HG02970 (cell line): Measurements from ENCODE around the gene GLIS2.

Experiments
- ATAC-seq: cut with Tn5 transposase; IDR thresholded peaks from one replicate; pipeline ENCODE4 v1.9.1; 2021; ENCODE audit warnings: mild to moderate bottlenecking, moderate library complexity, moderate number of reproducible peaks; ENCODE audit not compliant: unreplicated experiment, low FRiP score

The GLIS2 gene

GRCh38 chr16:4315186-4316107, at the start of gene GLIS2:
TSS of gene GLIS2 (plus strand) at chr16:4316067. CDS start at chr16:4332281, 16,214 bp downstream.
- no peak for ATAC-seq

DNA sequence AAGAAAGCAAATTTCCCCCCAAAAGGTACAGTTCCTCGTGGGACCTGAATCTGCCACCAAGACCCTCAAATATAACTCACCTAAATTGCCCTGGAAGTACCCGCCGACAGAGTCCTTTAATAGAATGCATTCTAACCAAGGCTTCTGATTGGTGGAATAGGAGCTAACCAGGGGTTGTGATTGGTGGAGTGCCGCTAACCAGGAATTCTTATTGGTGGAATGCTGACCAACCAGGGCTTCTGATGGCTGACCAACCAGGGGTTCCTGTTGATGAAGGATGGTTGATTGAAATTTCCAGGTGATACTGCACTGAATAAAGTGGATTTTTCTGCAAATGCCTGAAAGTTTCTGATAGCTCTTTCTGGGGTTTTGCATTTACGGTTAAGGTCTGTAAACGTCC, 49.5 kb upstream of the GLIS2 start:
- ATAC-seq: no peak

DNA sequence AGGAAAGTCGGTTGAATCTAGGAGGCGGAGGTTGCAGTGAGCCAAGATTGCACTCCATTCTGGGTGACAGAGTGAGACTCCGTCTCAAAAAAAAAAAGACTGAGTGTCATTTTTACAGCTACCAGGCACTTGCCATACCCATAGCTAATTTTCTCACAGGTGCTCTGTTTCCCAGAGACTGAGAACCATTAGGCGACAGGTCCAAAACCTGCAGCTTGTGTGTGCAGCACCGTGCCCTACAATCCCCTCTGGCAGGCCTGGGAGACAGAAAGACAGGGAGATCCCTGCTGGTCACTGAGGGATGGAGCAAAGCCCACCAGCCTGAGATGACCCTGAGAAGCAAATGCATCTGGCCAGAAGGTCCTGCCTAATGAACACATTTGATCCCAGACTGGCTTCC, 45.8 kb upstream of the GLIS2 start:
- no peak for ATAC-seq

- ATAC-seq: no peak
These were observed 45.3 kb upstream of the GLIS2 start for GRCh38 chr16:4270595-4270994.

- ATAC-seq: peak; percentile 51
These were observed 44.4 kb upstream of the GLIS2 start for GRCh38 chr16:4271176-4272113.

DNA sequence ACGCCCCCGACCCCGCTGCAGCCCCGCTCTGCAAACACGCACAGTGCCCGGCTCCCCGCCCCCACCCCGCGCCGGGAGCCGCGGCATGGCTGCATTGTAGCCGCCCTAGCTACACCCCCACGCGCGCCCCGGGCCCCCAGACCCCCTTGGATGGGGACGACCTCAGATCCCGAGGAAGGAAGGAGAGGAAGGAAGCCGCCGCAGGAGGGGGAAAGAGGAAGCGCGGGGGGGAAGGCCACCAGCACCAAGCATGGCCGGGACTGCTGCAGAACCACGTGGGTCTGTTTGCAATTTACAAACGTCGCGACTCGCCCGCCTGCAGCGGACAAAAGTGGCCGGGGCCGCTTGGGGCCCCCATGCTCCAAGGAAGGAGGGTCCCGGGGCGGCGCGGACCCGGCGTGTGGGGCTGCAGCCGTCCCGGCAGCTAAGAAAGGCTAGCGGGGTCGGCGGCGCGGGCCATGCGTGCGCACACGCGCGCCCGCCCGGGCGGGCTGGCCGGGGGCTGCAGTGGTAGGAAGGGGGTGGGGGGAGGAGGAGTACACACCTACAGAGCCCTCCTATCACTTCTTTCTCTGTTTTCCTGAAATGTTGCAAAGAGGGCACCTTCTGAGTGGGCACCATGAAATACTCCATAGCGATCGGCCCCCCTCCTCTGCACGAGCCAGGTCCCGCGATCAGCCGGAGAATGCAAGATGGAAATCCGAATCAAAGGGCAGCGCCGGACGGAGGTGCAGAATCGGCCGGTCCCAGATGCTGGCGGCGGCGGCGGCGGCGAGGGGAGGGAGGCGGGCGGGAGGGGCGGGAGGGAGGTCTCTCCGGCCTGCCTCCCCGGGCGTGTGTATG, 43.5 kb upstream of the GLIS2 start:
- peak; percentile 11 for ATAC-seq

- ATAC-seq: no peak
These were observed 42.0 kb upstream of the GLIS2 start for GRCh38 chr16:4273858-4274311.

GRCh38 chr16:4275861-4276260, 40.0 kb upstream of the GLIS2 start:
- no peak for ATAC-seq

DNA sequence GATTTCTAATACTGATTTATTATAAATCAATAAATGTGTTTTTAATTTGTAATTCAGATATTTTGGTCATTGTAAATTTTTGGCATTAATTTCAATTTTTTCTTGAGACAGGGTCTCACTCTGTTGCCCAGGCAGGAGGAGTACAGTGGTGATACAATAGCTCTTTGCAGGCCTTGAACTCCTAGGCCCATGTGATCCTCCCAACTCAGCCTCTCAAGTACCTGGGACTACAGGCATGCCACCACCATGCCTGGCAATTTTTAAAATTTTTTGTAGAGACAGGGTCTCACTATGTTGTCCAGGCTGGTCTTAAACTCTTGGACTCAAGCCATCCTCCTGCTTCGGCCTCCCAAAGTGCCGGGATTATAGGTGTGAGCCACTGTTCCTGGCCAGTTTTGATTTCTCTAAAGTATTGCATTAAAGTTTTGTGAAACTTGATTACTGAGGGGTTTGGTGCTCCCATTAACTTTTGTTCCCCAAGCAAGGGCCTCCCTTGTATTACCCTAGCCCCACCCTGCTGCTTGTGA, 37.8 kb upstream of the GLIS2 start:
- ATAC-seq: no peak

GRCh38 chr16:4280625-4281024, 35.2 kb upstream of the GLIS2 start:
- no peak for ATAC-seq

- no peak for ATAC-seq
These were observed 32.4 kb upstream of the GLIS2 start for GRCh38 chr16:4283441-4283840.

GRCh38 chr16:4283939-4284338, 31.9 kb upstream of the GLIS2 start:
- no peak for ATAC-seq

DNA sequence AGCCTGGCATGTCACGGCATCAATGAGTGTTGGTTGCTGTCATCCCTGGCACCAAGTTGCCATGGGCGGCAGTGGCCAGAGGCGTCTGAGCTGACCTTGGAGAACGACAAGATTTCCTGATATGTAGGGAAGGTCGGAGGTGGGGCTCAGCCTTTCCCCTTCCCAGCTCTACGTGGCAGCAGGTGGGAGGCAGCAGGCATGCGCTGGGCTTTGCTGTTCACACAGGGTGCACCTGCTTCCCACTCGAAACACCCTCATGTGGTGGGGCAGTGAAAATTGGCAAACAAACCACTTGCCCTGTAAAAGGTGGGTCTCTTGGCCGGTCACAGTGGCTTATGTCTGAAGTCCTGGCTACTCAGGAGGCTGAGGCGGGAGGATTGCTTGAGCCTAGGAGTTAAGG, 30.7 kb upstream of the GLIS2 start:
- no peak for ATAC-seq

GRCh38 chr16:4288148-4288921, 27.5 kb upstream of the GLIS2 start:
- no peak for ATAC-seq

DNA sequence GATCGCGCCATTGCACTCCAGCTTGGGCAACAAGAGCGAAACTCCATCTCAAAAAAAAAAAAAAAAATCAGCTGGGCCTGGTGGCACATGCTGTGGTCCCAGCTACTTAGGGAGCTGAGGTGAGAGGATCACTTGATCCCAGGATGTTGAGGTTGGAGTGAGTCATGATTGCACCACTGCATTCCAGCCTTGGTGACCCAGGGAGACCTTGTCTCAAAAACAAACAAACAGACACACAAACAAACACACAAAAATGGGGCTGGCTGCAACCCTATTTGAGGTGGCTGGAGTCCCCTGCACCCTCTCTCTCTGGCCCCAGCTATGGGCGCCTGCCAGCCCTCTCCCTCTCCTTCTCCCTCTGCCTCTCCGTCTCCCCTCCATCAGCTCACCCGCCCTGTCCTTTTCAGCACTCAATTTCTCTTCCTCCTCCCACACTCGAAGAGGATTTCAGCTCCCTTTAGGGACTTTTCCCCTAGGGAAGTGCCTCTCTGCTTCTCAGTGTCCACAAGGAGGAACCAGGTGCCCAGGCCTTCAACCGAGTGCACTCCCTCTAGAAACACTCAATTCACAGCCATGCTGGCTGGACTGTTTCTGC, 25.5 kb upstream of the GLIS2 start:
- no peak for ATAC-seq

DNA sequence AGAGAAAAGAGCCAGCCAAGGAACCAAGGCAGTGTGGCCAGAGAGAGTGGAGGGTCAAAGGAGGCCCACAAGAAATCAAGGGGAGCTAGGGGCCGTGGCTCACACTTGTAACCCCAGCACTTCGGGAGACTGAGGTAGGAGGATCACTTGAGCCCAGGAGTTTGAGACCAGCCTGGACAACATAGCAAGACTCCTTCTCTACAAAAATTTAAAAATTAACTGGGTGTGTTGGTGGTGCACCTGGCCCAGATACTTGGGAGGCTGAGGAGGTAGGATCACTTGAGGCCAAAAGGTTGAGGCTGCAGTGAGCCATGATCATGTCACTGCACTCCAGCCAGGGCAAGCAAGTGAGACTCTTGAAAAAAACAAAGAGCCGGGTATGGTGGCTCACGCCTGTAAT, 24.2 kb upstream of the GLIS2 start:
- no peak for ATAC-seq

DNA sequence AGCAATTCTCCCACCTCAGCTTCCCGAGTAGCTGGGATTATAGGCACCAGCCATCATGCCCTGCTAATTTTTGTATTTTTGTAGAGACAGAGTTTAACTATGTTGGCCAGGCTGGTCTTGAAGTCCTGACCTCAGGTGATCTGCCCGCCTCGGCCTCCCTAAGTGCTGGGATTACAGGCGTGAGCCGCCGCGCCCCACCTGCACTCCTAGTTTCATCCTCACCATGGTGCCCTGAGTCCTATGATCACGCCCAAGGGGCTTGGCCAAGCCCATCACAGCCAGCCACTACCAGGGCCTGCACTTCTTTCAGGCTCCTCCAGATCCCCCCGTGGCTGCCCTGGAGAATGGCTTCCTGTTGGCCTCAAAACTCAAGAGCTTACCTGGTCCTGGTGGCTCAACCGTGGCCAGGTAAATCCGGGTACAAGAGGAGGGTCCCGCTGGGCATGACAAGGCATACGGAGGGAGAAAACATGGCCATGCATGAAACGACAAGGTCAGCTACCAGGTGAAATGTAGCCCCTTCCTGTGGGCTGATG, 22.6 kb upstream of the GLIS2 start:
- ATAC-seq: no peak

DNA sequence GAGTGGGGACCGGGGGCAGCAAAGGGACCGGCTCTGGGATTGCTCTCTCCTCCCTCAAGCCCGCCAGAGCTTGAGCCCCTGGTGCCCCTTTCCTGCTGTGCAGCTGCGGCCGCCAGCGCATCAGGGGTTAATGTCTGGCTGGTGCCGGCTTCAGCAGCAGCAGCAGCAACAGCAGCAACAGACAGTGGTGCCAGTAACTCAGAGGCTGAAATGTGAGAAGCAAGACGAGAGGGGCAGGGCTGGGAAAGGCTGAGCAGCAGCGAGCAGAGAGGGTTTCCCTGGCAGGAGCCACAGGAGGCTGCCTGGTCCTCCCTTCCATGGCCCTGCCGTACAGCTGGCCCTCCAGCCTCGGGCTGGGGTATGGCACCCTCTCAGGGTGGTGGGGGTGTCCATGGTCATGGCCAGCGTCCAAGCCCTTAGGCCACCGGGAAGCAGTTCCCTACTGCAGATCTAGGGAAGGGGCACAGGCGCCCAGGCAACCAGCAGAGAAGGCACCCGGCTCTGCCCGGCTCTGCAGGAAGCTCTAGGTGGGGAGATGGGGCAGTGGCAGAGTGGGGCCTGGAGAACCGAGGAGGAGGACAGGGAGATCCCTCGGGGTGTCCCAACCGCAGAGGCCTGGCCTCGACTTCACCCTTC, 21.9 kb upstream of the GLIS2 start:
- ATAC-seq: no peak
